Panc1 (cell line): ENCODE results near the gene STMND1.

Experiments
- CTCF ChIP-seq: fragments of 450-650 bp; IDR thresholded peaks from 2 replicates; pipeline ENCODE4 v1.5.1; 2017; ENCODE audit warnings: mild to moderate bottlenecking
- POLR2AphosphoS5 ChIP-seq: IDR thresholded peaks from 2 replicates; pipeline ENCODE4 v1.6.1; 2012; ENCODE audit warnings: mild to moderate bottlenecking, low read depth, low read length, moderate library complexity
- TF ChIP-seq, protein P1 (sequence below), 2 experiments: IDR thresholded peaks; 2 replicates each; pipeline ENCODE4 v1.6.1; 2011 to 2012; ENCODE audit warnings: low read depth in 2 of 2, control low read depth in 1 of 2, low read length in 1 of 2, mild to moderate bottlenecking in 1 of 2, moderate library complexity in 1 of 2; ENCODE audit not compliant: insufficient read depth in 1 of 2

DNA sequence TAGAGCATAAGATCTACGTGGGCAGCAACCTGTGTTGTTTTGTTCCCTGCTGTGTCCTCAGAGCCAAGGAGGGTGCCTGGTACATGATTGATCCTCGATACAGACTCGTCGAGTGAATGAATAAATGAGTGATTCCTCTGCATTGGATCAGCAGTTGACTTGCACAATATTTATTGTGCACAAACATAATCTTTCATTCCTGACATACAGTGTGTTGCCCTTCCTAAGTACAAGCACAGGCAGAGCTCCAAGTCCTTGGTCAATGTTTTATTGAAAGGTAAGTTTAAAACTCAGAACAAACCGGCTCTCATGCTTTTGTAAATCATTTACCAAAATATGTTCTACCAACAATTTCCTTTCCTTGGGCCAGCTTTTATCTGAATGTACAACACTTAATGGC lies 57.4 kb downstream of the STMND1 start:
- no peak for TF ChIP-seq CTCF
- no peak for TF ChIP-seq POLR2AphosphoS5
- TF ChIP-seq, protein P1, sequence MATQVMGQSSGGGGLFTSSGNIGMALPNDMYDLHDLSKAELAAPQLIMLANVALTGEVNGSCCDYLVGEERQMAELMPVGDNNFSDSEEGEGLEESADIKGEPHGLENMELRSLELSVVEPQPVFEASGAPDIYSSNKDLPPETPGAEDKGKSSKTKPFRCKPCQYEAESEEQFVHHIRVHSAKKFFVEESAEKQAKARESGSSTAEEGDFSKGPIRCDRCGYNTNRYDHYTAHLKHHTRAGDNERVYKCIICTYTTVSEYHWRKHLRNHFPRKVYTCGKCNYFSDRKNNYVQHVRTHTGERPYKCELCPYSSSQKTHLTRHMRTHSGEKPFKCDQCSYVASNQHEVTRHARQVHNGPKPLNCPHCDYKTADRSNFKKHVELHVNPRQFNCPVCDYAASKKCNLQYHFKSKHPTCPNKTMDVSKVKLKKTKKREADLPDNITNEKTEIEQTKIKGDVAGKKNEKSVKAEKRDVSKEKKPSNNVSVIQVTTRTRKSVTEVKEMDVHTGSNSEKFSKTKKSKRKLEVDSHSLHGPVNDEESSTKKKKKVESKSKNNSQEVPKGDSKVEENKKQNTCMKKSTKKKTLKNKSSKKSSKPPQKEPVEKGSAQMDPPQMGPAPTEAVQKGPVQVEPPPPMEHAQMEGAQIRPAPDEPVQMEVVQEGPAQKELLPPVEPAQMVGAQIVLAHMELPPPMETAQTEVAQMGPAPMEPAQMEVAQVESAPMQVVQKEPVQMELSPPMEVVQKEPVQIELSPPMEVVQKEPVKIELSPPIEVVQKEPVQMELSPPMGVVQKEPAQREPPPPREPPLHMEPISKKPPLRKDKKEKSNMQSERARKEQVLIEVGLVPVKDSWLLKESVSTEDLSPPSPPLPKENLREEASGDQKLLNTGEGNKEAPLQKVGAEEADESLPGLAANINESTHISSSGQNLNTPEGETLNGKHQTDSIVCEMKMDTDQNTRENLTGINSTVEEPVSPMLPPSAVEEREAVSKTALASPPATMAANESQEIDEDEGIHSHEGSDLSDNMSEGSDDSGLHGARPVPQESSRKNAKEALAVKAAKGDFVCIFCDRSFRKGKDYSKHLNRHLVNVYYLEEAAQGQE (IDR thresholded peaks at IDR 0.05; ENCODE audit: insufficient read depth in 1 of 2, low read depth in 2 of 2, low read length in 1 of 2), result no peak
